Neural progenitor cell (in vitro differentiated cells): ENCODE measurements around the gene IL31. TPM values are rescaled to one million over a fixed set of nuclear protein-coding genes. Genes with fewer than 3 reads are reported as not detected.

Experiments
- DNase-seq: peaks from one replicate; pipeline ENCODE4 v3.0.0-alpha.2; 2016; ENCODE audit warnings: low spot score
- H2AFZ ChIP-seq: fragments of 200-600 bp; sonication (generic); replicated peaks from 2 replicates; pipeline ENCODE4 v1.6.1; 2016; ENCODE audit warnings: antibody characterized with exemption
- H3F3A ChIP-seq: fragments of 200-600 bp; sonication (generic); 2 replicates; pipeline ENCODE4 v1.6.1; 2016; ENCODE audit warnings: antibody characterized with exemption, low read depth
- H3K27ac ChIP-seq: fragments of 200-600 bp; sonication (generic); 2 replicates; pipeline ENCODE4 v1.5.1; 2016; ENCODE audit warnings: mild to moderate bottlenecking
- H3K27me3 ChIP-seq: fragments of 200-600 bp; sonication (generic); 2 replicates; pipeline ENCODE4 v1.6.1; 2016; ENCODE audit warnings: mild to moderate bottlenecking, moderate library complexity
- H3K36me3 ChIP-seq: fragments of 200-600 bp; sonication (generic); 2 replicates; pipeline ENCODE4 v1.5.1; 2016
- H3K4me1 ChIP-seq: fragments of 200-600 bp; sonication (generic); 2 replicates; pipeline ENCODE4 v1.6.1; 2016; ENCODE audit warnings: mixed run types
- H3K4me2 ChIP-seq: fragments of 200-600 bp; sonication (generic); 2 replicates; pipeline ENCODE4 v1.6.1; 2016
- H3K4me3 ChIP-seq: fragments of 200-600 bp; sonication (generic); 2 replicates; pipeline ENCODE4 v1.5.1; 2016
- H3K79me2 ChIP-seq: fragments of 200-600 bp; sonication (generic); 2 replicates; pipeline ENCODE4 v1.6.1; 2016; ENCODE audit warnings: low read depth
- H3K9ac ChIP-seq: fragments of 200-600 bp; sonication (generic); 2 replicates; pipeline ENCODE4 v1.6.1; 2016
- H3K9me3 ChIP-seq: fragments of 200-600 bp; sonication (generic); 2 replicates; pipeline ENCODE4 v1.5.1; 2016; ENCODE audit warnings: low read depth
- H4K20me1 ChIP-seq: fragments of 200-600 bp; sonication (generic); 2 replicates; pipeline ENCODE4 v1.6.1; 2016; ENCODE audit warnings: low read depth
- H3K27ac Mint-ChIP-seq: 3 replicates; pipeline ENCODE4 v1.8.0; 2021; ENCODE audit warnings: mixed read lengths
- H3K27me3 Mint-ChIP-seq: 2 replicates; pipeline ENCODE4 v1.8.0; 2022; ENCODE audit warnings: low read depth, mild to moderate bottlenecking, inconsistent platforms, moderate library complexity, mixed read lengths; ENCODE audit not compliant: insufficient read depth
- H3K36me3 Mint-ChIP-seq: 3 replicates; pipeline ENCODE4 v1.8.0; 2021; ENCODE audit warnings: mixed read lengths
- H3K4me1 Mint-ChIP-seq: 3 replicates; pipeline ENCODE4 v1.8.0; 2021; ENCODE audit warnings: mixed read lengths
- H3K4me3 Mint-ChIP-seq: 3 replicates; pipeline ENCODE4 v1.8.0; 2021; ENCODE audit warnings: mild to moderate bottlenecking, moderate library complexity, mixed read lengths
- H3K9me3 Mint-ChIP-seq: 3 replicates; pipeline ENCODE4 v1.8.0; 2020; ENCODE audit warnings: mixed read lengths
- EZH2 ChIP-seq: fragments of 200-600 bp; sonication (generic); IDR thresholded peaks from 2 replicates; pipeline ENCODE4 v1.6.1; 2017; ENCODE audit warnings: antibody characterized with exemption, mild to moderate bottlenecking, moderate library complexity
- EZH2phosphoT487 ChIP-seq: fragments of 200-600 bp; sonication (generic); IDR thresholded peaks from 2 replicates; pipeline ENCODE4 v1.6.1; 2017; ENCODE audit warnings: antibody characterized with exemption
- total RNA-seq: library from RNA; depleted of rRNA; stranded (reverse); fragments of >200 nt; gene quantifications from 2 replicates; pipeline ENCODE4 v1.2.3, GENCODE V29; 2015; ENCODE audit warnings: low replicate concordance
- TF ChIP-seq, protein P1 (sequence below): fragments of 200-600 bp; sonication (generic); IDR thresholded peaks from 2 replicates; pipeline ENCODE4 v1.5.1; 2017; ENCODE audit warnings: antibody characterized with exemption, mild to moderate bottlenecking

Gene IL31
- total RNA-seq, 1 donor from 2014 or later: not detected

DNA sequence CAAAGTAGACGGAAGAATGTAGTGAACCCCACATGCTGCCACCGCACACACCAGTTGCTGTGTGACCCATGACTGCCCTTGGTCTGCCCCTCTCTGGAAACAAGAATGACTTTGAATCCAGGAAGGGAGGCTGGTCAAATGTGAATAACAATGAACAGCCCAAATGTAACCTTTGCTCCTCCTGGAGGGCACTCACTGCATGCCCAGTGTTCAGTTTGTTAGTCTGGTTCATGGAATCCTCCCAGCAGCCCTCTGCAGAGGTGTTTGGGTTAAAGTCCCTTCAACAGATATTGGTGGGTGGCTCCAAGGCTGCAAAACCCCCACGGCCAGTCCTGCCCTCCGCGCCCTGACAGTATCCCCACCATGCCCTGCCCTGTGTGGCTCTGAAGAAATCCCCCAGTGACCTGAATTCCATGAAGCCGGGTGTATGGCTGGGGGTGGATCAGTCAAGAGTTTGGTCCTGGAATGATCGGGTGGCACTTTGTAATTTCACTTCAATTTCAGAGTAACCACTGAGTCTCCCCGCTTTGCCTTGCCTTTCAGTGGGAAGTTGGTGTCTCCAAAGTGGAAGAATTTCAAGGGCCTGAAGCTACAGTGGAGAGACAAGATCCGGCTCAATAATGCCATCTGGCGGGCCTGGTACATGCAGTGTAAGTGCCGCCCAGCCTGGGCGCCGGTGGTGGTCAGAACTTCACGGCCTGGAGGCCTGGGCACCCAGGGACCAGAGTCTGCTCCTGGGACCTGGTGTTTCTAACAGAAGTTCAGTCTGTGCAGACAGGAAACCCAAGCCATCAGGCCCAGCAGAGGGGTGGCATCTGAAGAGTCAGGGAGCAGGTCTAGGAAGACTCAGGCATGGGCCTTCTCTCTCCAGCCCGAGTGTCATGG is 47.1 kb downstream of the IL31 start:
- H3K27ac ChIP-seq: no peak overlapping the region
- H4K20me1 ChIP-seq: no peaks in the 10 kb centered on the region
- no peaks in the 10 kb centered on the region for H3K36me3 ChIP-seq
- no peak for TF ChIP-seq EZH2
- TF ChIP-seq, protein P1, sequence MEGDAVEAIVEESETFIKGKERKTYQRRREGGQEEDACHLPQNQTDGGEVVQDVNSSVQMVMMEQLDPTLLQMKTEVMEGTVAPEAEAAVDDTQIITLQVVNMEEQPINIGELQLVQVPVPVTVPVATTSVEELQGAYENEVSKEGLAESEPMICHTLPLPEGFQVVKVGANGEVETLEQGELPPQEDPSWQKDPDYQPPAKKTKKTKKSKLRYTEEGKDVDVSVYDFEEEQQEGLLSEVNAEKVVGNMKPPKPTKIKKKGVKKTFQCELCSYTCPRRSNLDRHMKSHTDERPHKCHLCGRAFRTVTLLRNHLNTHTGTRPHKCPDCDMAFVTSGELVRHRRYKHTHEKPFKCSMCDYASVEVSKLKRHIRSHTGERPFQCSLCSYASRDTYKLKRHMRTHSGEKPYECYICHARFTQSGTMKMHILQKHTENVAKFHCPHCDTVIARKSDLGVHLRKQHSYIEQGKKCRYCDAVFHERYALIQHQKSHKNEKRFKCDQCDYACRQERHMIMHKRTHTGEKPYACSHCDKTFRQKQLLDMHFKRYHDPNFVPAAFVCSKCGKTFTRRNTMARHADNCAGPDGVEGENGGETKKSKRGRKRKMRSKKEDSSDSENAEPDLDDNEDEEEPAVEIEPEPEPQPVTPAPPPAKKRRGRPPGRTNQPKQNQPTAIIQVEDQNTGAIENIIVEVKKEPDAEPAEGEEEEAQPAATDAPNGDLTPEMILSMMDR: peak; percentile 18
- H3K4me3 ChIP-seq: no peak overlapping the region
- Mint-ChIP-seq H3K36me3 (peaks cover 6% of the 10 kb centered on the region), H3K4me3 (no peak overlapping the region), H3K4me1 (peaks cover 7% of the 10 kb centered on the region), H3K27ac (peak overlapping the region; percentile 86), H3K27me3 (peaks cover 4% of the 10 kb centered on the region), H3K9me3 (no peaks in the 10 kb centered on the region)
- H3K9ac ChIP-seq: no peak overlapping the region
- no peak overlapping the region for H2AFZ ChIP-seq
- no peaks in the 10 kb centered on the region for H3K79me2 ChIP-seq
- H3F3A ChIP-seq: no peaks in the 10 kb centered on the region
- H3K27me3 ChIP-seq: no peaks in the 10 kb centered on the region
- no peaks in the 10 kb centered on the region for H3K4me1 ChIP-seq
- DNase-seq: peak; percentile 44
- H3K9me3 ChIP-seq: no peaks in the 10 kb centered on the region
- H3K4me2 ChIP-seq: no peak overlapping the region

DNA sequence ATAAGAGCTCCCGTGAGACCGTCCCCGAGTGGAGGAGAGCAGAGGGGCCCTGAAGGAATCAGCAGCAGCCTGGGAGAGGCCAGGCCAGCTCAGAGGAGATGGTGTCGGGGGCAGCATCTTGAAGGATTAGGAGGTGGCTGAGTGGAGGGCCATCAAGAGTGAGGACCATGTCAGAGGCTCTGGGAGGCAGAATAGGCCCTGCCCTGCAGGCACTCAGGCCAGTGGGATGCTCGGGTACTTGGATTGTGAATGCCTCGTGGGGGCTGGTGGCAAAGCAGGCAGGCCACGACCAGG is 47.7 kb downstream of the IL31 start:
- no peaks in the 10 kb centered on the region for H3K36me3 ChIP-seq
- no peaks in the 10 kb centered on the region for H3K4me1 ChIP-seq
- peaks cover 4% of the 10 kb centered on the region for H3K27me3 Mint-ChIP-seq
- no peaks in the 10 kb centered on the region for H3K27me3 ChIP-seq
- no peak overlapping the region for H3K27ac ChIP-seq
- H3K4me3 Mint-ChIP-seq: no peak overlapping the region
- no peaks in the 10 kb centered on the region for H3F3A ChIP-seq
- H2AFZ ChIP-seq: no peak overlapping the region
- H3K4me3 ChIP-seq: no peak overlapping the region
- no peak overlapping the region for H3K4me2 ChIP-seq
- TF ChIP-seq, protein P1: no peak
- TF ChIP-seq EZH2: no peak
- TF ChIP-seq EZH2phosphoT487: no peak
- H3K27ac Mint-ChIP-seq: no peak overlapping the region
- no peaks in the 10 kb centered on the region for H3K9me3 Mint-ChIP-seq
- peaks cover 6% of the 10 kb centered on the region for H3K36me3 Mint-ChIP-seq
- no peak for DNase-seq
- H3K79me2 ChIP-seq: no peaks in the 10 kb centered on the region
- H4K20me1 ChIP-seq: no peaks in the 10 kb centered on the region
- H3K4me1 Mint-ChIP-seq: peaks cover 12% of the 10 kb centered on the region
- H3K9me3 ChIP-seq: no peaks in the 10 kb centered on the region
- no peak overlapping the region for H3K9ac ChIP-seq

DNA sequence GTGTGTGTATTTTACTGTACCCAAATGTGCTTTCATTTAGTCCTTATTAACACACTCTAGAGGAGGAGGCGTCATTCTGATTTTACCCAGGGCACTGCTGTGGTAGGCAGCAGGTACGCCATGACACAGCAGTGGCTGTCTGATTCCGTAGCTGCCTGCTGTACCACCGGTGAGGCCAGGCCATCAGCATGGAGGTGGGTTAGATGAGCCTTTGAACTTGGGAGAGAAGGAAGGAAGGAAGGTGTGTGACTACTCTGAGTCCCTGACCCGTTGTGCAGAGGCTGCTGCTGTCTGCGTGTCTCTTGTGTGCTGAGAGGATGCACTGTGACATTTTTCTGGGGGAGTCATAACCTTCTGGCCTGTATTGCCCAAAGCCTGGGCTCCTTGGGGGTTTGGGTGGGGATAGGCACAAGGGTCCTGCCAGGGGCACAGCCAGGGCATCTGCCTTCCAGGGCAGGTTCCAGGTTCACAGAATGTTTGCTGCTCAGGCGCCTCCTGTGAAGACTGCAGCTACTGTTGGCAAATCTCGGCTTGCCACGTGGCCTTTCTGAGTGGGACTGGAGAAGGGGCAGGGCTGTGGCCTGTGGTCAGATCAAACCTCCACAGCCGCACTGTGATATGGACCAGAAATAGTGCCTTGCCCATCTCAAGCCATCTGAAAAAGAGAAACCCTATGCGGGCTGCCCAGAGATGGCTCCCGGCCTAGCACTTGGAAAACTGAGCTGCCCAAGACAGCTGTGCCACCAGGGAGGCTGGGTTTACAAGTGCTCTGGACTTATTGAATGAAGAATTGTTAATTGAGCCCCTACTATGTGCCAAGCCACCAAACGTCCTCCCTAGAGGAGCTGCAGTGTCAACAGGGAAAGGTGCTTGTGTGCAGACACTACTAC is 48.3 kb downstream of the IL31 start:
- Histone ChIP-seq H3K9ac (no peak overlapping the region), H3K9me3 (no peaks in the 10 kb centered on the region), H3K27ac (no peak overlapping the region), H3K4me3 (no peak overlapping the region), H3K79me2 (no peaks in the 10 kb centered on the region), H3K36me3 (no peaks in the 10 kb centered on the region), H3K4me1 (no peaks in the 10 kb centered on the region), H4K20me1 (no peaks in the 10 kb centered on the region), H3F3A (no peaks in the 10 kb centered on the region), H3K27me3 (no peaks in the 10 kb centered on the region), H2AFZ (no peak overlapping the region), H3K4me2 (no peak overlapping the region)
- H3K4me3 Mint-ChIP-seq: no peak overlapping the region
- H3K27me3 Mint-ChIP-seq: peaks cover 4% of the 10 kb centered on the region
- no peak overlapping the region for H3K27ac Mint-ChIP-seq
- TF ChIP-seq EZH2phosphoT487: no peak
- TF ChIP-seq EZH2: no peak
- TF ChIP-seq, protein P1: no peak
- H3K36me3 Mint-ChIP-seq: peaks cover 5% of the 10 kb centered on the region
- H3K4me1 Mint-ChIP-seq: peaks cover 12% of the 10 kb centered on the region
- no peaks in the 10 kb centered on the region for H3K9me3 Mint-ChIP-seq
- DNase-seq: no peak
